ENCODE data around the gene ABCC3.

The ABCC3 gene

GRCh38 chr17:50607522-50608175 is 27.0 kb upstream of the ABCC3 start:
- DNase-seq (ENCODE audit: low spot score), result no peak

GRCh38 chr17:50608700-50609379 is 25.8 kb upstream of the ABCC3 start:
- no peak for DNase-seq (ENCODE audit: low spot score)

- DNase-seq (ENCODE audit: low spot score), result no peak
Measured at GRCh38 chr17:50609380-50610074, 25.2 kb upstream of the ABCC3 start.

- DNase-seq (ENCODE audit: low spot score), result no peak
Measured at GRCh38 chr17:50611634-50612033, 23.0 kb upstream of the ABCC3 start.

- DNase-seq (ENCODE audit: low spot score), result no peak
Measured at GRCh38 chr17:50612281-50612680, 22.4 kb upstream of the ABCC3 start.

GRCh38 chr17:50613007-50613992 is 21.4 kb upstream of the ABCC3 start:
- DNase-seq (ENCODE audit: low spot score), result no peak

GRCh38 chr17:50614471-50615051 is 20.1 kb upstream of the ABCC3 start:
- no peak for DNase-seq (ENCODE audit: low spot score)

GRCh38 chr17:50615828-50616227 is 18.9 kb upstream of the ABCC3 start:
- no peak for DNase-seq (ENCODE audit: low spot score)

GRCh38 chr17:50618300-50618699 is 16.4 kb upstream of the ABCC3 start:
- DNase-seq (ENCODE audit: low spot score), result peak; percentile 54

- no peak for DNase-seq (ENCODE audit: low spot score)
Measured at GRCh38 chr17:50618941-50619340, 15.7 kb upstream of the ABCC3 start.

GRCh38 chr17:50619489-50619888 is 15.2 kb upstream of the ABCC3 start:
- no peak for DNase-seq (ENCODE audit: low spot score)

GRCh38 chr17:50620237-50620636 is 14.4 kb upstream of the ABCC3 start:
- no peak for DNase-seq (ENCODE audit: low spot score)

GRCh38 chr17:50620858-50621257 is 13.8 kb upstream of the ABCC3 start:
- no peak for DNase-seq (ENCODE audit: low spot score)

- DNase-seq (ENCODE audit: low spot score), result no peak
Measured at GRCh38 chr17:50621574-50622031, 13.1 kb upstream of the ABCC3 start.

GRCh38 chr17:50624321-50624934 is 10.3 kb upstream of the ABCC3 start:
- DNase-seq (ENCODE audit: low spot score), result no peak

GRCh38 chr17:50625032-50625871 is 9.4 kb upstream of the ABCC3 start:
- DNase-seq (ENCODE audit: low spot score), result no peak

- peak; percentile 66 for DNase-seq (ENCODE audit: low spot score)
Measured at GRCh38 chr17:50626037-50626574, 8.6 kb upstream of the ABCC3 start.

GRCh38 chr17:50627036-50627781 is 7.5 kb upstream of the ABCC3 start:
- no peak for DNase-seq (ENCODE audit: low spot score)
